Measurements from ENCODE around the gene CTNNA3. TPM values are rescaled to one million over a fixed set of nuclear protein-coding genes. Genes with fewer than 3 reads are reported as not detected.

Gene CTNNA3
- total RNA-seq, 1 donor from 2014 or later, result not detected

- intact Hi-C loops (cut with micrococcal nuclease), result no loop called here
- Mint-ChIP-seq H3K4me1 (ENCODE audit: low read depth) (no peaks in the 10 kb centered on the region), H3K36me3 (ENCODE audit: low read depth) (no peaks in the 10 kb centered on the region), H3K4me3 (ENCODE audit: low read depth) (no peak overlapping the region), H3K27ac (no peak overlapping the region), H3K27me3 (ENCODE audit: low read depth) (no peaks in the 10 kb centered on the region), H3K9me3 (no peaks in the 10 kb centered on the region)
- DNase-seq (ENCODE audit: low spot score), result no peak
These were observed 913.2 kb downstream of the CTNNA3 start for GRCh38 chr10:66782776-66783175.

- H3K9me3 Mint-ChIP-seq, result no peaks in the 10 kb centered on the region
- H3K4me1 Mint-ChIP-seq (ENCODE audit: low read depth), result no peaks in the 10 kb centered on the region
- H3K27ac Mint-ChIP-seq, result no peak overlapping the region
- intact Hi-C loops (cut with micrococcal nuclease), result no loop called here
- no peaks in the 10 kb centered on the region for H3K27me3 Mint-ChIP-seq (ENCODE audit: low read depth)
- H3K36me3 Mint-ChIP-seq (ENCODE audit: low read depth), result no peaks in the 10 kb centered on the region
- DNase-seq (ENCODE audit: low spot score), result no peak
- no peak overlapping the region for H3K4me3 Mint-ChIP-seq (ENCODE audit: low read depth)
These were observed 913.9 kb downstream of the CTNNA3 start for GRCh38 chr10:66782144-66782543.

- intact Hi-C loops (cut with micrococcal nuclease), result no loop called here
These were observed 915.2 kb downstream of the CTNNA3 start for GRCh38 chr10:66780796-66781195.

GRCh38 chr10:66778351-66778750, 917.6 kb downstream of the CTNNA3 start:
- Mint-ChIP-seq H3K4me3 (ENCODE audit: low read depth) (no peak overlapping the region), H3K27ac (no peak overlapping the region), H3K9me3 (no peaks in the 10 kb centered on the region)

More at GRCh38 chr10:66780796-66781195, 915.2 kb downstream of the CTNNA3 start:
- no peaks in the 10 kb centered on the region for H3K36me3 Mint-ChIP-seq (ENCODE audit: low read depth)
- DNase-seq (ENCODE audit: low spot score), result no peak
- no peaks in the 10 kb centered on the region for H3K9me3 Mint-ChIP-seq
- no peak overlapping the region for H3K4me3 Mint-ChIP-seq (ENCODE audit: low read depth)
- H3K27ac Mint-ChIP-seq, result no peak overlapping the region
- H3K27me3 Mint-ChIP-seq (ENCODE audit: low read depth), result no peaks in the 10 kb centered on the region
- H3K4me1 Mint-ChIP-seq (ENCODE audit: low read depth), result no peaks in the 10 kb centered on the region

GRCh38 chr10:66777665-66778064, 918.3 kb downstream of the CTNNA3 start:
- DNase-seq (ENCODE audit: low spot score), result no peak
- H3K4me1 Mint-ChIP-seq (ENCODE audit: low read depth), result no peaks in the 10 kb centered on the region
- intact Hi-C loops (cut with micrococcal nuclease), result no loop called here
- H3K9me3 Mint-ChIP-seq, result no peaks in the 10 kb centered on the region
- no peaks in the 10 kb centered on the region for H3K27me3 Mint-ChIP-seq (ENCODE audit: low read depth)
- H3K36me3 Mint-ChIP-seq (ENCODE audit: low read depth), result no peaks in the 10 kb centered on the region
- no peak overlapping the region for H3K27ac Mint-ChIP-seq
- H3K4me3 Mint-ChIP-seq (ENCODE audit: low read depth), result no peak overlapping the region

More at GRCh38 chr10:66778351-66778750, 917.6 kb downstream of the CTNNA3 start:
- Mint-ChIP-seq H3K27me3 (ENCODE audit: low read depth) (no peaks in the 10 kb centered on the region), H3K4me1 (ENCODE audit: low read depth) (no peaks in the 10 kb centered on the region), H3K36me3 (ENCODE audit: low read depth) (no peaks in the 10 kb centered on the region)
- intact Hi-C loops (cut with micrococcal nuclease), result no loop called here
- DNase-seq (ENCODE audit: low spot score), result no peak

- H3K9me3 Mint-ChIP-seq, result no peaks in the 10 kb centered on the region
- H3K27ac Mint-ChIP-seq, result no peak overlapping the region
- intact Hi-C loops (cut with micrococcal nuclease), result no loop called here
- no peak for DNase-seq (ENCODE audit: low spot score)
- no peaks in the 10 kb centered on the region for H3K4me1 Mint-ChIP-seq (ENCODE audit: low read depth)
- no peaks in the 10 kb centered on the region for H3K36me3 Mint-ChIP-seq (ENCODE audit: low read depth)
- no peak overlapping the region for H3K4me3 Mint-ChIP-seq (ENCODE audit: low read depth)
- no peaks in the 10 kb centered on the region for H3K27me3 Mint-ChIP-seq (ENCODE audit: low read depth)
These were observed 922.5 kb downstream of the CTNNA3 start for GRCh38 chr10:66773472-66773817.

GRCh38 chr10:66772548-66773471, 923.2 kb downstream of the CTNNA3 start:
- Mint-ChIP-seq H3K36me3 (ENCODE audit: low read depth) (no peaks in the 10 kb centered on the region), H3K4me3 (ENCODE audit: low read depth) (no peak overlapping the region), H3K9me3 (no peaks in the 10 kb centered on the region), H3K4me1 (ENCODE audit: low read depth) (no peaks in the 10 kb centered on the region), H3K27ac (no peak overlapping the region), H3K27me3 (ENCODE audit: low read depth) (no peaks in the 10 kb centered on the region)
- DNase-seq (ENCODE audit: low spot score), result no peak
- intact Hi-C loops (cut with micrococcal nuclease), result no loop called here

- H3K27me3 Mint-ChIP-seq (ENCODE audit: low read depth), result no peaks in the 10 kb centered on the region
- no peak for DNase-seq (ENCODE audit: low spot score)
- H3K36me3 Mint-ChIP-seq (ENCODE audit: low read depth), result no peaks in the 10 kb centered on the region
- intact Hi-C loops (cut with micrococcal nuclease), result no loop called here
- no peaks in the 10 kb centered on the region for H3K9me3 Mint-ChIP-seq
- no peak overlapping the region for H3K27ac Mint-ChIP-seq
- no peak overlapping the region for H3K4me3 Mint-ChIP-seq (ENCODE audit: low read depth)
- no peaks in the 10 kb centered on the region for H3K4me1 Mint-ChIP-seq (ENCODE audit: low read depth)
These were observed 928.3 kb downstream of the CTNNA3 start for GRCh38 chr10:66767707-66768106.

GRCh38 chr10:66762218-66762729, 933.7 kb downstream of the CTNNA3 start:
- no peaks in the 10 kb centered on the region for H3K36me3 Mint-ChIP-seq (ENCODE audit: low read depth)
- H3K4me3 Mint-ChIP-seq (ENCODE audit: low read depth), result no peak overlapping the region
- no peaks in the 10 kb centered on the region for H3K9me3 Mint-ChIP-seq
- no peak for DNase-seq (ENCODE audit: low spot score)
- H3K27me3 Mint-ChIP-seq (ENCODE audit: low read depth), result no peaks in the 10 kb centered on the region
- H3K27ac Mint-ChIP-seq, result no peak overlapping the region
- intact Hi-C loops (cut with micrococcal nuclease), result no loop called here
- H3K4me1 Mint-ChIP-seq (ENCODE audit: low read depth), result no peaks in the 10 kb centered on the region

- H3K9me3 Mint-ChIP-seq, result no peaks in the 10 kb centered on the region
- H3K4me3 Mint-ChIP-seq (ENCODE audit: low read depth), result no peak overlapping the region
- intact Hi-C loops (cut with micrococcal nuclease), result no loop called here
- no peaks in the 10 kb centered on the region for H3K36me3 Mint-ChIP-seq (ENCODE audit: low read depth)
- no peaks in the 10 kb centered on the region for H3K4me1 Mint-ChIP-seq (ENCODE audit: low read depth)
- H3K27me3 Mint-ChIP-seq (ENCODE audit: low read depth), result no peaks in the 10 kb centered on the region
- no peak for DNase-seq (ENCODE audit: low spot score)
- no peak overlapping the region for H3K27ac Mint-ChIP-seq
These were observed 935.1 kb downstream of the CTNNA3 start for GRCh38 chr10:66760941-66761340.

GRCh38 chr10:66755474-66755873, 940.5 kb downstream of the CTNNA3 start:
- Mint-ChIP-seq H3K27ac (no peak overlapping the region), H3K4me3 (ENCODE audit: low read depth) (no peak overlapping the region), H3K36me3 (ENCODE audit: low read depth) (no peaks in the 10 kb centered on the region), H3K27me3 (ENCODE audit: low read depth) (no peaks in the 10 kb centered on the region), H3K9me3 (no peaks in the 10 kb centered on the region), H3K4me1 (ENCODE audit: low read depth) (no peaks in the 10 kb centered on the region)
- intact Hi-C loops (cut with micrococcal nuclease), result no loop called here
- no peak for DNase-seq (ENCODE audit: low spot score)

GRCh38 chr10:66752714-66753113, 943.3 kb downstream of the CTNNA3 start:
- intact Hi-C loops (cut with micrococcal nuclease), result no loop called here

GRCh38 chr10:66748217-66748616, 947.8 kb downstream of the CTNNA3 start:
- Mint-ChIP-seq H3K4me1 (ENCODE audit: low read depth) (no peaks in the 10 kb centered on the region), H3K4me3 (ENCODE audit: low read depth) (no peak overlapping the region), H3K27me3 (ENCODE audit: low read depth) (no peaks in the 10 kb centered on the region), H3K27ac (no peak overlapping the region), H3K9me3 (no peaks in the 10 kb centered on the region), H3K36me3 (ENCODE audit: low read depth) (no peaks in the 10 kb centered on the region)
- DNase-seq (ENCODE audit: low spot score), result no peak
- intact Hi-C loops (cut with micrococcal nuclease), result no loop called here

More at GRCh38 chr10:66752714-66753113, 943.3 kb downstream of the CTNNA3 start:
- Mint-ChIP-seq H3K36me3 (ENCODE audit: low read depth) (no peaks in the 10 kb centered on the region), H3K9me3 (no peaks in the 10 kb centered on the region), H3K4me3 (ENCODE audit: low read depth) (no peak overlapping the region), H3K27me3 (ENCODE audit: low read depth) (no peaks in the 10 kb centered on the region), H3K27ac (no peak overlapping the region), H3K4me1 (ENCODE audit: low read depth) (no peaks in the 10 kb centered on the region)
- no peak for DNase-seq (ENCODE audit: low spot score)
